Activated naive CD8-positive, alpha-beta T cell treated with anti-CD3 and anti-CD28 coated beads, Interleukin-2, amount 10 ng/mL, durations not matched to agents 7 days and 5 days (primary cell): ENCODE measurements around the gene TMEM184A. TPM values are rescaled to one million over a fixed set of nuclear protein-coding genes. Genes with fewer than 3 reads are reported as not detected.
"Not testable (repeated sequence)": the region's sequence is repeated elsewhere in the genome, so short reads cannot be mapped to it uniquely, and the experiment has no call there.

ENCODE experiments used
- ATAC-seq: fragments of 150-1000 bp; cut with Tn5 transposase; one replicate; pipeline ENCODE4 v1.10.0; 2021; ENCODE audit warnings: low read depth, moderate library complexity
- POLR2A ChIA-PET: fragments of 350-600 bp; sonication (Branson Sonifier 250); formaldehyde crosslinking; loops from one replicate; lab custom pipeline; 2021; ENCODE audit warnings: antibody characterized with exemption; lab: Charles Lee
- DNase-seq: peaks from one replicate; pipeline ENCODE4 v3.0.0; 2021
- H3K27ac Mint-ChIP-seq: one replicate; pipeline ENCODE4 v1.8.0; 2022; ENCODE audit warnings: mild to moderate bottlenecking, mixed read lengths
- H3K27me3 Mint-ChIP-seq: one replicate; pipeline ENCODE4 v1.8.0; 2022; ENCODE audit warnings: mild to moderate bottlenecking, moderate library complexity, mixed read lengths
- H3K36me3 Mint-ChIP-seq: one replicate; pipeline ENCODE4 v1.8.0; 2021; ENCODE audit warnings: mild to moderate bottlenecking, mixed read lengths
- H3K4me1 Mint-ChIP-seq: one replicate; pipeline ENCODE4 v1.8.0; 2021; ENCODE audit warnings: mixed read lengths
- H3K4me3 Mint-ChIP-seq: one replicate; pipeline ENCODE4 v1.8.0; 2022; ENCODE audit warnings: mild to moderate bottlenecking, moderate library complexity, mixed read lengths
- H3K9me3 Mint-ChIP-seq: one replicate; pipeline ENCODE4 v1.8.0; 2021; ENCODE audit warnings: mixed read lengths
- total RNA-seq, 2 experiments: library from RNA; stranded (reverse); gene quantifications; one replicate each; pipeline ENCODE4 v1.2.3, GENCODE V29; 2021

The TMEM184A gene
- total RNA-seq, 2 experiments from 2014 or later: not detected

- Mint-ChIP-seq H3K27ac (no peak overlapping the region), H3K27me3 (peaks cover 5% of the 10 kb centered on the region), H3K4me1 (no peaks in the 10 kb centered on the region), H3K9me3 (no peaks in the 10 kb centered on the region), H3K4me3 (no peak overlapping the region), H3K36me3 (no peaks in the 10 kb centered on the region)
- ATAC-seq (no peak), DNase-seq (no peak)
- POLR2A ChIA-PET: no interaction called here
Observed at GRCh38 chr7:1520539-1521234, 35.3 kb downstream of the TMEM184A start.

- not testable (repeated sequence) for DNase-seq, H3K27me3 Mint-ChIP-seq, ATAC-seq, H3K4me3 Mint-ChIP-seq, H3K9me3 Mint-ChIP-seq, H3K4me1 Mint-ChIP-seq, H3K27ac Mint-ChIP-seq, H3K36me3 Mint-ChIP-seq
- POLR2A ChIA-PET: interaction anchor here (0.8 kb wide), 1 partner anchor 11 kb away, joined by 5 read pairs; the partner anchor contains the start of gene MAFK
Observed at GRCh38 chr7:1519322-1519922, 36.6 kb downstream of the TMEM184A start.

GRCh38 chr7:1516586-1517251, 39.3 kb downstream of the TMEM184A start:
- H3K36me3 Mint-ChIP-seq: no peaks in the 10 kb centered on the region

GRCh38 chr7:1515509-1515967, 40.5 kb downstream of the TMEM184A start:
- H3K27ac Mint-ChIP-seq, H3K4me3 Mint-ChIP-seq, H3K27me3 Mint-ChIP-seq, H3K9me3 Mint-ChIP-seq, ATAC-seq, H3K36me3 Mint-ChIP-seq, H3K4me1 Mint-ChIP-seq, POLR2A ChIA-PET, DNase-seq: not testable (repeated sequence)

More at GRCh38 chr7:1516586-1517251, 39.3 kb downstream of the TMEM184A start:
- Mint-ChIP-seq H3K4me1 (peaks cover 9% of the 10 kb centered on the region), H3K27ac (no peak overlapping the region), H3K9me3 (no peaks in the 10 kb centered on the region), H3K4me3 (no peak overlapping the region), H3K27me3 (no peaks in the 10 kb centered on the region)
- DNase-seq (no peak), ATAC-seq (no peak)
- POLR2A ChIA-PET: no interaction called here

- DNase-seq (no peak), ATAC-seq (no peak)
- Mint-ChIP-seq H3K9me3 (no peaks in the 10 kb centered on the region), H3K27ac (no peak overlapping the region), H3K4me3 (no peak overlapping the region), H3K4me1 (peaks cover 9% of the 10 kb centered on the region), H3K27me3 (no peaks in the 10 kb centered on the region), H3K36me3 (no peaks in the 10 kb centered on the region)
- POLR2A ChIA-PET: no interaction called here
Observed at GRCh38 chr7:1514995-1515401, 41.0 kb downstream of the TMEM184A start.

- DNase-seq: no peak
- Mint-ChIP-seq H3K9me3 (no peaks in the 10 kb centered on the region), H3K27ac (no peak overlapping the region)
Observed at GRCh38 chr7:1514407-1514806, 41.6 kb downstream of the TMEM184A start.

GRCh38 chr7:1513657-1514095, 42.3 kb downstream of the TMEM184A start:
- Mint-ChIP-seq H3K27me3 (no peaks in the 10 kb centered on the region), H3K36me3 (no peaks in the 10 kb centered on the region), H3K27ac (no peak overlapping the region), H3K4me3 (no peak overlapping the region), H3K9me3 (no peaks in the 10 kb centered on the region), H3K4me1 (peaks cover 13% of the 10 kb centered on the region)
- no peak for DNase-seq
- POLR2A ChIA-PET: interaction anchor here (1.4 kb wide), 1 partner anchor 18 kb away, joined by 4 read pairs; no protein-coding TSS in a partner anchor
- ATAC-seq: no peak

More at GRCh38 chr7:1514407-1514806, 41.6 kb downstream of the TMEM184A start:
- ATAC-seq: no peak
- Mint-ChIP-seq H3K4me1 (peaks cover 10% of the 10 kb centered on the region), H3K27me3 (no peaks in the 10 kb centered on the region), H3K4me3 (no peak overlapping the region), H3K36me3 (no peaks in the 10 kb centered on the region)
- POLR2A ChIA-PET: no interaction called here

GRCh38 chr7:1512781-1513656, 43.0 kb downstream of the TMEM184A start:
- Mint-ChIP-seq H3K36me3 (no peaks in the 10 kb centered on the region), H3K27me3 (no peaks in the 10 kb centered on the region), H3K4me3 (peak overlapping the region; percentile 28), H3K9me3 (no peaks in the 10 kb centered on the region), H3K4me1 (peaks cover 19% of the 10 kb centered on the region), H3K27ac (peak overlapping the region; percentile 64)
- ATAC-seq (peak; percentile 85), DNase-seq (peak; percentile 70)
- POLR2A ChIA-PET: interaction anchor here (0.6 to 1.4 kb wide), 2 partner anchors 19 to 27 kb away, joined by 4 read pairs; no protein-coding TSS in a partner anchor

- Mint-ChIP-seq H3K27ac (no peak overlapping the region), H3K27me3 (no peaks in the 10 kb centered on the region), H3K9me3 (no peaks in the 10 kb centered on the region), H3K36me3 (no peaks in the 10 kb centered on the region), H3K4me1 (peaks cover 23% of the 10 kb centered on the region), H3K4me3 (no peak overlapping the region)
- DNase-seq: no peak
- no peak for ATAC-seq
- POLR2A ChIA-PET: interaction anchor here (0.8 kb wide), 1 partner anchor 21 kb away, joined by 3 read pairs; no protein-coding TSS in a partner anchor
Observed at GRCh38 chr7:1511444-1512422, 44.3 kb downstream of the TMEM184A start.

- H3K9me3 Mint-ChIP-seq: no peaks in the 10 kb centered on the region
- peaks cover 28% of the 10 kb centered on the region for H3K4me1 Mint-ChIP-seq
- DNase-seq: no peak
- POLR2A ChIA-PET: no interaction called here
- peaks cover 2% of the 10 kb centered on the region for H3K36me3 Mint-ChIP-seq
- H3K27ac Mint-ChIP-seq: no peak overlapping the region
- H3K27me3 Mint-ChIP-seq: no peaks in the 10 kb centered on the region
- ATAC-seq: no peak
- H3K4me3 Mint-ChIP-seq: no peak overlapping the region
Observed at GRCh38 chr7:1510780-1511154, 45.2 kb downstream of the TMEM184A start.

- peak overlapping the region; percentile 34 for H3K27ac Mint-ChIP-seq
- no peaks in the 10 kb centered on the region for H3K9me3 Mint-ChIP-seq
- H3K36me3 Mint-ChIP-seq: peaks cover 2% of the 10 kb centered on the region
- no peak for ATAC-seq
- no peak for DNase-seq
- peak overlapping the region; percentile 32 for H3K4me3 Mint-ChIP-seq
- POLR2A ChIA-PET: interaction anchor here (0.7 kb wide), 1 partner anchor 321 kb away, joined by 3 read pairs; no protein-coding TSS in a partner anchor
- peaks cover 30% of the 10 kb centered on the region for H3K4me1 Mint-ChIP-seq
- H3K27me3 Mint-ChIP-seq: no peaks in the 10 kb centered on the region
Observed at GRCh38 chr7:1509226-1509625, 46.8 kb downstream of the TMEM184A start.
